HEK293 (cell line): ENCODE measurements around the gene PHAF1.

ENCODE experiments used
- CTCF ChIA-PET: fragments of 350-600 bp; formaldehyde crosslinking; extraction: SDS; loops from one replicate; lab custom pipeline; 2021; ENCODE audit warnings: antibody characterized with exemption; lab: Yijun Ruan, JAX
- POLR2A ChIA-PET: fragments of 300-600 bp; formaldehyde crosslinking; extraction: SDS; loops from one replicate; lab custom pipeline; 2020; ENCODE audit warnings: antibody characterized with exemption, inconsistent platforms; lab: Yijun Ruan, JAX
- H3K27ac ChIP-seq: fragments of 200-500 bp; sonication (Bioruptor generic); 2 replicates; pipeline ENCODE4 v1.5.1; 2014; ENCODE audit warnings: low read depth, low read length, control low read depth, inconsistent platforms; ENCODE audit errors: extremely low read depth
- H3K36me3 ChIP-seq, 2 experiments: fragments of 200-500 bp in 1 of 2; sonication (Bioruptor generic) in 1 of 2; 1 replicate in 1 of 2; 2 replicates in 1 of 2; pipeline ENCODE4 v1.5.1; 2014 to 2017; ENCODE audit warnings: inconsistent platforms in 2 of 2, low read length in 2 of 2; ENCODE audit not compliant: control insufficient read depth in 2 of 2, insufficient read depth in 1 of 2
- H3K4me1 ChIP-seq: fragments of 200-500 bp; sonication (Bioruptor generic); 2 replicates; pipeline ENCODE4 v1.5.1; 2014; ENCODE audit warnings: mild to moderate bottlenecking, low read length, inconsistent platforms; ENCODE audit not compliant: control insufficient read depth, insufficient read depth
- H3K4me3 ChIP-seq: 2 replicates; pipeline ENCODE4 v1.5.1; 2011; ENCODE audit warnings: low read depth, mild to moderate bottlenecking, control low read depth, low read length, moderate library complexity
- H3K9me3 ChIP-seq: fragments of 200-500 bp; sonication (Bioruptor generic); 2 replicates; pipeline ENCODE4 v1.5.1; 2014; ENCODE audit warnings: low read depth, low read length, inconsistent platforms; ENCODE audit not compliant: control insufficient read depth, insufficient read depth
- ZBTB10 ChIP-seq: fragments of 450-650 bp; formaldehyde crosslinking; IDR thresholded peaks from 2 replicates; pipeline ENCODE4 v1.5.1; 2016; ENCODE audit warnings: missing biosample characterization, missing genetic modification characterization
- ZBTB44 ChIP-seq: fragments of 450-650 bp; IDR thresholded peaks from 2 replicates; pipeline ENCODE4 v1.5.1; 2018; ENCODE audit warnings: missing biosample characterization, mild to moderate bottlenecking, missing genetic modification characterization
- ZNF10 ChIP-seq: fragments of 450-650 bp; formaldehyde crosslinking; IDR thresholded peaks from 2 replicates; pipeline ENCODE4 v1.5.1; 2017; ENCODE audit warnings: missing biosample characterization, missing genetic modification characterization
- ZNF114 ChIP-seq: fragments of 450-650 bp; formaldehyde crosslinking; IDR thresholded peaks from 2 replicates; pipeline ENCODE4 v1.5.0; 2017; ENCODE audit warnings: missing biosample characterization, missing genetic modification characterization
- ZNF184 ChIP-seq: fragments of 450-650 bp; IDR thresholded peaks from 2 replicates; pipeline ENCODE4 v1.5.1; 2018; ENCODE audit warnings: missing biosample characterization, mild to moderate bottlenecking, missing genetic modification characterization
- ZNF2 ChIP-seq: fragments of 450-650 bp; formaldehyde crosslinking; IDR thresholded peaks from 2 replicates; pipeline ENCODE4 v1.5.1; 2016; ENCODE audit warnings: missing biosample characterization, missing genetic modification characterization
- ZNF473 ChIP-seq: fragments of 450-650 bp; formaldehyde crosslinking; IDR thresholded peaks from 2 replicates; pipeline ENCODE4 v1.5.1; 2017; ENCODE audit warnings: missing biosample characterization, missing genetic modification characterization
- ZNF664 ChIP-seq: fragments of 450-650 bp; formaldehyde crosslinking; IDR thresholded peaks from 2 replicates; pipeline ENCODE4 v1.5.1; 2016; ENCODE audit warnings: missing biosample characterization, missing genetic modification characterization
- ZNF830 ChIP-seq: fragments of 450-650 bp; IDR thresholded peaks from 2 replicates; pipeline ENCODE4 v1.5.0; 2018; ENCODE audit warnings: missing biosample characterization, missing genetic modification characterization, low read depth, mild to moderate bottlenecking, moderate library complexity
- TF ChIP-seq, protein P1 (sequence below): fragments of 450-650 bp; formaldehyde crosslinking; IDR thresholded peaks from 2 replicates; pipeline ENCODE4 v1.5.1; 2016; ENCODE audit warnings: missing biosample characterization, missing genetic modification characterization
- TF ChIP-seq, protein P2 (sequence below): fragments of 450-650 bp; formaldehyde crosslinking; IDR thresholded peaks from 2 replicates; pipeline ENCODE4 v1.5.1; 2016; ENCODE audit warnings: missing biosample characterization, missing genetic modification characterization
- TF ChIP-seq, protein P3 (sequence below): fragments of 450-650 bp; formaldehyde crosslinking; conservative IDR thresholded peaks from 2 replicates; pipeline ENCODE4 v1.5.1; 2016; ENCODE audit warnings: low read depth, missing biosample characterization, missing genetic modification characterization

The PHAF1 gene

DNA sequence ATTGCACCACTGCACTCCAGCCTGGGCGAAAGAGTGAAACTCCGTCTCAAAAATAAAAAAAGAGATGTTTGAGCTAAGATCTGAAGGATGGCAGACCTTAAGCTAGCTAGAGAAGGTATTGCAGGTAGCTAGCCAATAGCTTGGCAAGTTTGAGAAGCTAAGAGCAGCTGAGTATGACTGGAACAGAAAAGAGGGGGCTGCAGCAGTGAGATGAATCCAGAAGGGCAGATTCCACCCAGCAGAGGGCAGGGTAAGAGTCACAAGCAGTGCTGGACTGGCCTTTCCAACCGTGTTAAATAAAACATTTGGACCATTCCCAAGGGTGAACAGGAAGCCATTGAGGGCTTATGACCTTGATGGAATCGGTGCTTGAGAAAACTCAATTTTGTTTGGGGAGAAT lies 5.7 kb upstream of the PHAF1 start:
- ChIA-PET CTCF (interaction anchor here (0.6 to 9.1 kb wide), 16 partner anchors 11 to 362 kb away, joined by 3 to 104 read pairs (median 3); partner anchors contain the start of gene NOL3), POLR2A (interaction anchor here (0.8 kb wide), 1 partner anchor 49 kb away, joined by 3 read pairs; no protein-coding TSS in a partner anchor)
- Histone ChIP-seq H3K9me3 (no peaks in the 10 kb centered on the region), H3K36me3 (peaks cover 3 to 4% of the 10 kb centered on the region in 2 experiments; a peak in 2 of 3 replicates)
- TF ChIP-seq ZNF114 (tag by site-specific recombination) = no peak
- TF ChIP-seq ZNF2 (tag by site-specific recombination) = 0 out of 2 replicates have a peak, but pooled peaks have one; percentile 20
- TF ChIP-seq ZBTB10 (tag by site-specific recombination) = no peak
- TF ChIP-seq, protein P1, sequence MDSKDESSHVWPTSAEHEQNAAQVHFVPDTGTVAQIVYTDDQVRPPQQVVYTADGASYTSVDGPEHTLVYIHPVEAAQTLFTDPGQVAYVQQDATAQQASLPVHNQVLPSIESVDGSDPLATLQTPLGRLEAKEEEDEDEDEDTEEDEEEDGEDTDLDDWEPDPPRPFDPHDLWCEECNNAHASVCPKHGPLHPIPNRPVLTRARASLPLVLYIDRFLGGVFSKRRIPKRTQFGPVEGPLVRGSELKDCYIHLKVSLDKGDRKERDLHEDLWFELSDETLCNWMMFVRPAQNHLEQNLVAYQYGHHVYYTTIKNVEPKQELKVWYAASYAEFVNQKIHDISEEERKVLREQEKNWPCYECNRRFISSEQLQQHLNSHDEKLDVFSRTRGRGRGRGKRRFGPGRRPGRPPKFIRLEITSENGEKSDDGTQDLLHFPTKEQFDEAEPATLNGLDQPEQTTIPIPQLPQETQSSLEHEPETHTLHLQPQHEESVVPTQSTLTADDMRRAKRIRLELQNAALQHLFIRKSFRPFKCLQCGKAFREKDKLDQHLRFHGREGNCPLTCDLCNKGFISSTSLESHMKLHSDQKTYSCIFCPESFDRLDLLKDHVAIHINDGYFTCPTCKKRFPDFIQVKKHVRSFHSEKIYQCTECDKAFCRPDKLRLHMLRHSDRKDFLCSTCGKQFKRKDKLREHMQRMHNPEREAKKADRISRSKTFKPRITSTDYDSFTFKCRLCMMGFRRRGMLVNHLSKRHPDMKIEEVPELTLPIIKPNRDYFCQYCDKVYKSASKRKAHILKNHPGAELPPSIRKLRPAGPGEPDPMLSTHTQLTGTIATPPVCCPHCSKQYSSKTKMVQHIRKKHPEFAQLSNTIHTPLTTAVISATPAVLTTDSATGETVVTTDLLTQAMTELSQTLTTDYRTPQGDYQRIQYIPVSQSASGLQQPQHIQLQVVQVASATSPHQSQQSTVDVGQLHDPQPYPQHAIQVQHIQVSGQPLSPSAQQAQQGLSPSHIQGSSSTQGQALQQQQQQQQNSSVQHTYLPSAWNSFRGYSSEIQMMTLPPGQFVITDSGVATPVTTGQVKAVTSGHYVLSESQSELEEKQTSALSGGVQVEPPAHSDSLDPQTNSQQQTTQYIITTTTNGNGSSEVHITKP (tag by site-specific recombination) = 0 out of 2 replicates have a peak, but pooled peaks have one; percentile 19
- TF ChIP-seq ZNF184 (tag by site-specific recombination) = no peak
- TF ChIP-seq, protein P2, sequence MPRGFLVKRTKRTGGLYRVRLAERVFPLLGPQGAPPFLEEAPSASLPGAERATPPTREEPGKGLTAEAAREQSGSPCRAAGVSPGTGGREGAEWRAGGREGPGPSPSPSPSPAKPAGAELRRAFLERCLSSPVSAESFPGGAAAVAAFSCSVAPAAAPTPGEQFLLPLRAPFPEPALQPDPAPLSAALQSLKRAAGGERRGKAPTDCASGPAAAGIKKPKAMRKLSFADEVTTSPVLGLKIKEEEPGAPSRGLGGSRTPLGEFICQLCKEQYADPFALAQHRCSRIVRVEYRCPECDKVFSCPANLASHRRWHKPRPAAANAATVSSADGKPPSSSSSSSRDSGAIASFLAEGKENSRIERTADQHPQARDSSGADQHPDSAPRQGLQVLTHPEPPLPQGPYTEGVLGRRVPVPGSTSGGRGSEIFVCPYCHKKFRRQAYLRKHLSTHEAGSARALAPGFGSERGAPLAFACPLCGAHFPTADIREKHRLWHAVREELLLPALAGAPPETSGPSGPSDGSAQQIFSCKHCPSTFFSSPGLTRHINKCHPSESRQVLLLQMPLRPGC (tag by site-specific recombination) = no peak
- TF ChIP-seq ZNF830 (tag by site-specific recombination) = no peak
- TF ChIP-seq, all 188 proteins: peak for 2
- Histone ChIP-seq H3K27ac (no peak overlapping the region), H3K4me3 (no peak overlapping the region), H3K4me1 (peaks cover 5% of the 10 kb centered on the region; the same call in 1 of the 2 replicates)

GRCh38 chr16:67104845-67105244 lies 4.9 kb upstream of the PHAF1 start:
- peaks cover 0 to 3% of the 10 kb centered on the region in 2 experiments; a peak in 1 of 3 replicates for H3K36me3 ChIP-seq
- H3K4me3 ChIP-seq = no peak overlapping the region
- H3K9me3 ChIP-seq = no peaks in the 10 kb centered on the region
- CTCF ChIA-PET = interaction anchor here (1.2 to 9.1 kb wide), 5 partner anchors 10 to 85 kb away, joined by 3 to 104 read pairs (median 6); no protein-coding TSS in a partner anchor
- H3K4me1 ChIP-seq = peaks cover 5% of the 10 kb centered on the region; the same call in 1 of the 2 replicates
- H3K27ac ChIP-seq = no peak overlapping the region
- TF ChIP-seq ZNF10 (tag by site-specific recombination) (peak; percentile 60; the same call in 1 of the 2 replicates), ZNF664 (tag by site-specific recombination) (no peak), ZNF473 (no peak), ZBTB44 (tag by site-specific recombination) (0 out of 2 replicates have a peak, but pooled peaks have one; percentile 26)
- TF ChIP-seq, protein P3, sequence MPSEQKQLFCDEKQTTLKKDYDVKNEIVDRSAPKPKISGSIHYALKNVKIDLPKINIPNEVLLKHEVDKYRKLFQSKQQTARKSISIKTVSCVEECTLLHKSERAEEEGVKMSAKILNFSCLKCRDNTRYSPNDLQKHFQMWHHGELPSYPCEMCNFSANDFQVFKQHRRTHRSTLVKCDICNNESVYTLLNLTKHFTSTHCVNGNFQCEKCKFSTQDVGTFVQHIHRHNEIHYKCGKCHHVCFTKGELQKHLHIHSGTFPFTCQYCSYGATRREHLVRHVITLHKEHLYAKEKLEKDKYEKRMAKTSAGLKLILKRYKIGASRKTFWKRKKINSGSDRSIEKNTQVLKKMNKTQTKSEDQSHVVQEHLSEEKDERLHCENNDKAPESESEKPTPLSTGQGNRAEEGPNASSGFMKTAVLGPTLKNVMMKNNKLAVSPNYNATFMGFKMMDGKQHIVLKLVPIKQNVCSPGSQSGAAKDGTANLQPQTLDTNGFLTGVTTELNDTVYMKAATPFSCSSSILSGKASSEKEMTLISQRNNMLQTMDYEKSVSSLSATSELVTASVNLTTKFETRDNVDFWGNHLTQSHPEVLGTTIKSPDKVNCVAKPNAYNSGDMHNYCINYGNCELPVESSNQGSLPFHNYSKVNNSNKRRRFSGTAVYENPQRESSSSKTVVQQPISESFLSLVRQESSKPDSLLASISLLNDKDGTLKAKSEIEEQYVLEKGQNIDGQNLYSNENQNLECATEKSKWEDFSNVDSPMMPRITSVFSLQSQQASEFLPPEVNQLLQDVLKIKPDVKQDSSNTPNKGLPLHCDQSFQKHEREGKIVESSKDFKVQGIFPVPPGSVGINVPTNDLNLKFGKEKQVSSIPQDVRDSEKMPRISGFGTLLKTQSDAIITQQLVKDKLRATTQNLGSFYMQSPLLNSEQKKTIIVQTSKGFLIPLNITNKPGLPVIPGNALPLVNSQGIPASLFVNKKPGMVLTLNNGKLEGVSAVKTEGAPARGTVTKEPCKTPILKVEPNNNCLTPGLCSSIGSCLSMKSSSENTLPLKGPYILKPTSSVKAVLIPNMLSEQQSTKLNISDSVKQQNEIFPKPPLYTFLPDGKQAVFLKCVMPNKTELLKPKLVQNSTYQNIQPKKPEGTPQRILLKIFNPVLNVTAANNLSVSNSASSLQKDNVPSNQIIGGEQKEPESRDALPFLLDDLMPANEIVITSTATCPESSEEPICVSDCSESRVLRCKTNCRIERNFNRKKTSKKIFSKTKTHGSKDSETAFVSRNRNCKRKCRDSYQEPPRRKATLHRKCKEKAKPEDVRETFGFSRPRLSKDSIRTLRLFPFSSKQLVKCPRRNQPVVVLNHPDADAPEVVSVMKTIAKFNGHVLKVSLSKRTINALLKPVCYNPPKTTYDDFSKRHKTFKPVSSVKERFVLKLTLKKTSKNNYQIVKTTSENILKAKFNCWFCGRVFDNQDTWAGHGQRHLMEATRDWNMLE (tag by site-specific recombination) = no peak
- TF ChIP-seq, all 188 proteins: peak for 2
- POLR2A ChIA-PET = interaction anchor here (0.8 kb wide), 1 partner anchor 48 kb away, joined by 3 read pairs; no protein-coding TSS in a partner anchor
